ENCODE results near the gene DYNLT2. TPM values are rescaled to one million over a fixed set of nuclear protein-coding genes. Genes with fewer than 3 reads are reported as not detected.

The DYNLT2 gene
- total and polyA plus RNA-seq, 2 of the 13 experiments (the other 11 are each of a cell fraction or from before 2014, with no cell fraction given), result 2.1 to 4.3 TPM

DNA sequence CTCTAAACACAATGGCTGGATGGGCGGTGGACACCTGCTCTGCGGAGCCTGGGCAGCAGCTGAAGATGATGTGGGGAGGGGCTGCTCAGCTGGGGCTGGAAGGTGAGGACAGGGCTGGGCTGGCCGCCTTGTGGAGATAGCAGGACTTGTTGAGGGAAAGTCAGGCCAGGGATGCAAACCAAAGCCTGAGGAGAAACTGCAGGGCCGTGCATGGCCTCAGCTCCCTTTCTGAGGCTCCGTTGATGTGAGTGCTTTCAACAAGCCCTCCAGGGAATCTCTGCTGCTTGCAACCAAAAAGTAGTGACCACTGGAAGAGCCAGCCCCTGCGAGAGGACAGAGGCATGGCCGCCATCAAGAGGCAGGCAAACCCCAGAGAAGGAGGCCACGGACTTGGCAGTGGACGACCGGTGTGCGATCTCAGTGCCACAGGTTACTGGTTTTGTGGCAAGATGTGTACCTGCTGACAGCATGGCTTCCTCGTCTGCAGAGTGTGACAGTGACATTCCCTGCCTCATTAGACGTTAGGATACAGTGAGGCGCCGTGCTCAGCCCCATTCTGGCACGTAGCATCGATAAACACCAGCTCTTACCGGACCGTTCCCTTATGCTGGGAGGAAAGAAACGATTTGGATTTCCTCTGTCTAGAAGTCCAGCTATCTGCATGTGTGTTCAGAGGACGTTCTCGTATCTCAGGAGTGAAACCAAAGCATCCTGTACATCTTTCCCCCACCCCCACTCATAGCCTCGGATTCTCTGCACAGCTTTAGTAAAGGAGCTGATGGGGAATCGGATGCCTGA lies 38.0 kb upstream of the DYNLT2 start (continued):
- TF ChIP-seq ZSCAN29 (CRISPR knock-in tag; conservative IDR thresholded peaks at IDR 0.05) (0 out of 2 replicates have a peak, but pooled peaks have one; percentile 67), GLI4 (CRISPR knock-in tag; IDR thresholded peaks at IDR 0.05; ENCODE audit: borderline replicate concordance) (0 out of 2 replicates have a peak, but pooled peaks have one; percentile 63), ZBTB42 (CRISPR knock-in tag; IDR thresholded peaks at IDR 0.05) (0 out of 2 replicates have a peak, but pooled peaks have one; percentile 32), SP4 (CRISPR knock-in tag; IDR thresholded peaks at IDR 0.05) (0 out of 2 replicates have a peak, but pooled peaks have one; percentile 2), SAP130 (CRISPR knock-in tag; IDR thresholded peaks at IDR 0.05; ENCODE audit: low read depth) (peak; percentile 21; the same call in 1 of the 2 replicates), KMT2A (CRISPR knock-in tag; IDR thresholded peaks at IDR 0.05) (0 out of 2 replicates have a peak, but pooled peaks have one; percentile 42), ZNF317 (CRISPR knock-in tag; IDR thresholded peaks at IDR 0.05) (no peak), NFKB2 (CRISPR knock-in tag; IDR thresholded peaks at IDR 0.05; ENCODE audit: borderline replicate concordance) (no peak), SRY (CRISPR knock-in tag; IDR thresholded peaks at IDR 0.05) (no peak; the same call in 1 of the 2 replicates), MTA1 (CRISPR knock-in tag; IDR thresholded peaks at IDR 0.05; ENCODE audit: borderline replicate concordance) (no peak), AGO1 (IDR thresholded peaks at IDR 0.05; ENCODE audit: low read depth, low read length, poor library complexity, severe bottlenecking) (peak; percentile 71), ZNF878 (CRISPR knock-in tag; IDR thresholded peaks at IDR 0.05) (no peak), ZNF703 (CRISPR knock-in tag; IDR thresholded peaks at IDR 0.05; ENCODE audit: borderline replicate concordance) (0 out of 2 replicates have a peak, but pooled peaks have one; percentile 18), IRX3 (CRISPR knock-in tag; IDR thresholded peaks at IDR 0.05; ENCODE audit: borderline replicate concordance, low read depth) (no peak), ZFP41 (CRISPR knock-in tag; IDR thresholded peaks at IDR 0.05; ENCODE audit: borderline replicate concordance) (0 out of 2 replicates have a peak, but pooled peaks have one; percentile 20)
- TF ChIP-seq, protein P1, sequence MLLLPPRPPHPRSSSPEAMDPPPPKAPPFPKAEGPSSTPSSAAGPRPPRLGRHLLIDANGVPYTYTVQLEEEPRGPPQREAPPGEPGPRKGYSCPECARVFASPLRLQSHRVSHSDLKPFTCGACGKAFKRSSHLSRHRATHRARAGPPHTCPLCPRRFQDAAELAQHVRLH (CRISPR knock-in tag; IDR thresholded peaks at IDR 0.05; ENCODE audit: borderline replicate concordance, low read depth), result peak; percentile 5; the same call in 1 of the 2 replicates
- TF ChIP-seq, protein P2, sequence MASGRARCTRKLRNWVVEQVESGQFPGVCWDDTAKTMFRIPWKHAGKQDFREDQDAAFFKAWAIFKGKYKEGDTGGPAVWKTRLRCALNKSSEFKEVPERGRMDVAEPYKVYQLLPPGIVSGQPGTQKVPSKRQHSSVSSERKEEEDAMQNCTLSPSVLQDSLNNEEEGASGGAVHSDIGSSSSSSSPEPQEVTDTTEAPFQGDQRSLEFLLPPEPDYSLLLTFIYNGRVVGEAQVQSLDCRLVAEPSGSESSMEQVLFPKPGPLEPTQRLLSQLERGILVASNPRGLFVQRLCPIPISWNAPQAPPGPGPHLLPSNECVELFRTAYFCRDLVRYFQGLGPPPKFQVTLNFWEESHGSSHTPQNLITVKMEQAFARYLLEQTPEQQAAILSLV (CRISPR knock-in tag; IDR thresholded peaks at IDR 0.05; ENCODE audit: borderline replicate concordance), result 0 out of 2 replicates have a peak, but pooled peaks have one; percentile 33
- TF ChIP-seq, protein P3, sequence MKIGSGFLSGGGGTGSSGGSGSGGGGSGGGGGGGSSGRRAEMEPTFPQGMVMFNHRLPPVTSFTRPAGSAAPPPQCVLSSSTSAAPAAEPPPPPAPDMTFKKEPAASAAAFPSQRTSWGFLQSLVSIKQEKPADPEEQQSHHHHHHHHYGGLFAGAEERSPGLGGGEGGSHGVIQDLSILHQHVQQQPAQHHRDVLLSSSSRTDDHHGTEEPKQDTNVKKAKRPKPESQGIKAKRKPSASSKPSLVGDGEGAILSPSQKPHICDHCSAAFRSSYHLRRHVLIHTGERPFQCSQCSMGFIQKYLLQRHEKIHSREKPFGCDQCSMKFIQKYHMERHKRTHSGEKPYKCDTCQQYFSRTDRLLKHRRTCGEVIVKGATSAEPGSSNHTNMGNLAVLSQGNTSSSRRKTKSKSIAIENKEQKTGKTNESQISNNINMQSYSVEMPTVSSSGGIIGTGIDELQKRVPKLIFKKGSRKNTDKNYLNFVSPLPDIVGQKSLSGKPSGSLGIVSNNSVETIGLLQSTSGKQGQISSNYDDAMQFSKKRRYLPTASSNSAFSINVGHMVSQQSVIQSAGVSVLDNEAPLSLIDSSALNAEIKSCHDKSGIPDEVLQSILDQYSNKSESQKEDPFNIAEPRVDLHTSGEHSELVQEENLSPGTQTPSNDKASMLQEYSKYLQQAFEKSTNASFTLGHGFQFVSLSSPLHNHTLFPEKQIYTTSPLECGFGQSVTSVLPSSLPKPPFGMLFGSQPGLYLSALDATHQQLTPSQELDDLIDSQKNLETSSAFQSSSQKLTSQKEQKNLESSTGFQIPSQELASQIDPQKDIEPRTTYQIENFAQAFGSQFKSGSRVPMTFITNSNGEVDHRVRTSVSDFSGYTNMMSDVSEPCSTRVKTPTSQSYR (CRISPR knock-in tag; IDR thresholded peaks at IDR 0.05; ENCODE audit: borderline replicate concordance), result 0 out of 2 replicates have a peak, but pooled peaks have one; percentile 13
- TF ChIP-seq, protein P4, sequence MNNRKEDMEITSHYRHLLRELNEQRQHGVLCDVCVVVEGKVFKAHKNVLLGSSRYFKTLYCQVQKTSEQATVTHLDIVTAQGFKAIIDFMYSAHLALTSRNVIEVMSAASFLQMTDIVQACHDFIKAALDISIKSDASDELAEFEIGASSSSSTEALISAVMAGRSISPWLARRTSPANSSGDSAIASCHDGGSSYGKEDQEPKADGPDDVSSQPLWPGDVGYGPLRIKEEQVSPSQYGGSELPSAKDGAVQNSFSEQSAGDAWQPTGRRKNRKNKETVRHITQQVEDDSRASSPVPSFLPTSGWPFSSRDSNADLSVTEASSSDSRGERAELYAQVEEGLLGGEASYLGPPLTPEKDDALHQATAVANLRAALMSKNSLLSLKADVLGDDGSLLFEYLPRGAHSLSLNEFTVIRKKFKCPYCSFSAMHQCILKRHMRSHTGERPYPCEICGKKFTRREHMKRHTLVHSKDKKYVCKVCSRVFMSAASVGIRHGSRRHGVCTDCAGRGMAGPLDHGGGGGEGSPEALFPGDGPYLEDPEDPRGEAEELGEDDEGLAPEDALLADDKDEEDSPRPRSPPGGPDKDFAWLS (CRISPR knock-in tag; IDR thresholded peaks at IDR 0.05; ENCODE audit: borderline replicate concordance), result peak; percentile 82; the same call in 1 of the 2 replicates
- TF ChIP-seq, protein P5, sequence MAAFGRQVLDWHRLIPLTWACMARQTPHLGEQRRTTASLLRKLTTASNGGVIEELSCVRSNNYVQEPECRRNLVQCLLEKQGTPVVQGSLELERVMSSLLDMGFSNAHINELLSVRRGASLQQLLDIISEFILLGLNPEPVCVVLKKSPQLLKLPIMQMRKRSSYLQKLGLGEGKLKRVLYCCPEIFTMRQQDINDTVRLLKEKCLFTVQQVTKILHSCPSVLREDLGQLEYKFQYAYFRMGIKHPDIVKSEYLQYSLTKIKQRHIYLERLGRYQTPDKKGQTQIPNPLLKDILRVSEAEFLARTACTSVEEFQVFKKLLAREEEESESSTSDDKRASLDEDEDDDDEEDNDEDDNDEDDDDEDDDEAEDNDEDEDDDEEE (CRISPR knock-in tag; IDR thresholded peaks at IDR 0.05), result peak; percentile 71; the same call in 1 of the 2 replicates

Data from HepG2 (cell line).